Fibroblast of the aortic adventitia (primary cell): ENCODE measurements around the gene UBE2I. TPM values are rescaled to one million over a fixed set of nuclear protein-coding genes. Genes with fewer than 3 reads are reported as not detected.
A peak's percentile ranks its signal among the peaks of the same experiment; 100 is the strongest.

Experiments used
- DNase-seq: peaks from one replicate; pipeline ENCODE4 v3.0.0-alpha.2; 2010; ENCODE audit warnings: low read depth
- H3K4me3 ChIP-seq: 2 replicates; pipeline ENCODE4 v1.5.1; 2011; ENCODE audit warnings: low read depth, mild to moderate bottlenecking, control low read depth, low read length, moderate library complexity
- CTCF ChIP-seq: IDR thresholded peaks from 2 replicates; pipeline ENCODE4 v1.5.1; 2011; ENCODE audit warnings: mild to moderate bottlenecking, low read length, control low read depth, inconsistent platforms; ENCODE audit not compliant: insufficient read depth
- total RNA-seq: library from RNA; depleted of rRNA; stranded (reverse); fragments of >200 nt; gene quantifications from 2 replicates; pipeline ENCODE4 v1.2.3, GENCODE V29; 2012; ENCODE audit warnings: low replicate concordance

The UBE2I gene
- total RNA-seq, 1 donor = 70.3 TPM

DNA sequence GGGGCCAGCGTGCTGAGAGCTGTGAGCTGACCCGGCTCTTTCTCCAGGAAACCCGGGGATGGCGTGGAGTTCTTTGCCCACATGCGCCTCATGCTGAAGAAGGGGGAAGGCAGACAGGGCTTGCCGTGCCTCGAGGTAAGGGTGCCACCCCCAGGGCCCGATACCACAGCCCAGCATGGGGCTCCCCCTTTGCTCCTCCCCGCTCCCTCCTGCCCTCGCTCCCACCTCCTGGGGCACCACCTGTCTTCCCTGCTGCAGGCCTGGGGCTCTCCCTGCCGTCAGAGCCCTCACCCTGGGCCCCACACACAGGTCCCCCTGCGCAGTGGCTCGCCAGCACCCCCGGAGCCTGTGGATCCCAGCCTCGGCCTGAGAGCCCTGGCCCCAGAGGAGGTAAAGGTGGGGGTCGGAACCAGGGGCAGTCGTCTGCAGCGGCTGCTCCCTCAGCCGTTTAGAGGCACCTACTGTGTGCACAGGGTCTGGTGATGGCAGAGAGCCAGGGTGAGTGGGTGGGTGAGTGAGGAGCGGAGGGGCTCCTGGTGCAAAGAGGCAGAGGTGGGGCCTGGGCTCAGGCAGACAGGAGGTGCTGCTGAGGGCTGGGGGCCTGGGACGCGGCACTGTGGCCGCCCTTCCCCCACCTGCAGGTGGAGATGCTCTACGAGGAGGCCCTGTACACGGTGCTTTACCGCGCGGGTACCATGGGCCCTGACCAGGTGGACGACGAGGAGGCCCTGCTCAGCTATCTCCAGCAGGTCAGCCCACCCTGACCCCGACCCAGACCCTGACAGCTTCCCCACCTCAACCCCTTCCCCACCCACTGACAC, 29.6 kb downstream of the UBE2I start:
- no peak for TF ChIP-seq CTCF
- DNase-seq = no peak
- no peak overlapping the region for H3K4me3 ChIP-seq

DNA sequence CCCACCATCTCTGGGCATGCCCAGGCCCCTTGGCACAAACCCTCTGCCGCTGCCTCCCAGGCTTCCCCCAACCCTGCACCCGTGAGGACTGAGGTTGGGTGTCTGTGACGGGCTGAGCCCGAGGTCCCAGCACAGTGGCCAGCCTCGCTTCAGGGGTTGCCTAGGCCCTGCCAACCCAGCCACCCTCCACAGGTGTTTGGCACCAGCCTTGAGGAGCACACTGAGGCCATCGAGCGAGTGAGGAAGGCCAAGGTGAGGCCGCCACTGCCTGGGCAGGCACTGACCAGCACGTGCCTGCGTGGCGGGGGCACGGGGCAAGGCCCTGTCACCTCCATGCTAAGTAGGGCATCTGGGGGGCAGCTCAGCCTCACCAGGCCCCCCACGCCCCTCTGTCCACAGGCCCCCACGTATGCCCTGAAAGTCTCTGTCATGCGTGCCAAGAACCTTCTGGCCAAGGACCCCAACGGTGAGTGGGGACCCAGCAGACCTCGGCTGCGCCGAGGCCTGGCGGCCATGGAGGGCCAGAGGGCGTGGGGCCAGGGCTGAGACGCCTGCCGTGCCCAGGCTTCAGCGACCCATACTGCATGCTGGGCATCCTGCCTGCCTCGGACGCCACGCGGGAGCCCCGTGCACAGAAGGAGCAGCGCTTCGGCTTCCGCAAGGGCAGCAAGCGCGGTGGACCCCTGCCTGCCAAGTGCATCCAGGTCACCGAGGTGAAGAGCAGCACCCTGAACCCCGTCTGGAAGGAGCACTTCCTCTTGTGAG, 31.5 kb downstream of the UBE2I start:
- no peak overlapping the region for H3K4me3 ChIP-seq
- no peak for TF ChIP-seq CTCF
- DNase-seq = no peak

DNA sequence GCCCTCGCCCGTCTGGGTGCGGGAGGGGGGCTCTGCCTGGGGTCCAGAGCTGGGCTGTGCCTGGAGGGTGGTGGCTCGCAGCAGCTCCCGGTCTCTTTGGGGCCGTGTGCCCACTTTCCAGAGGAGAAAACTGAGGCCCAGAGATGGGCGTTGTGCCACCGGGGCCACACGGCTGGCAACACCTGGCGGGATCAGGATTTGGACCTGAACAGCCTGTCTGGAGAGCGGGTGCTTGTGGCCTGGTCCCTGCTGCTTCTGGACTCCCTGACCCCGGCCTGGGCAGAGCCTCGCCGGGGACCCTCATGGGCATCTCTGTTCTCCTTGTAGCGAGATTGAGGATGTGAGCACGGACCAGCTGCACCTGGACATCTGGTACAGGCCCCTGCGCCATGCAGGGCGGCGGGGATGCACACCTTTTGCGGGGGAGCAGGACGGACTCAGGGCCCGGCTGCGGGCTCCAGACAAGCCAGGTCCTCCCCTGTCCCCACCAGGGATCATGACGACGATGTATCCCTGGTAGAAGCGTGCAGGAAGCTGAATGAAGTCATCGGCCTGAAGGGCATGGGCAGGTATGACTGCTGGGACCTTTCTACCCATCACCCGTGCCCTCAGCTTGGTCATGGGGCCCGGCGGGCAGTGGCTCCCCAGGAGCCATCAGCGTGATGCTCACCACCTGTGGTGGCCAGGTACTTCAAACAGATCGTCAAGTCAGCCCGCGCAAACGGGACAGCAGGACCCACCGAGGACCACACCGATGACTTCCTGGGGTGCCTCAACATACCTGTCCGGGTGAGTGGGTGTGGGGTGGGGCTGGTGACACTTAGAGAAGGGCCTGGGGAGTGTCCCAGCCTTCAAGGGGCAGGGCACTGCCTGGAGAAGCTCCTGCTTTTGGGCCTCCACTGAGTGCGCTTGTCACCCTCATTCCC, 32.3 kb downstream of the UBE2I start:
- no peak for TF ChIP-seq CTCF
- H3K4me3 ChIP-seq = no peak overlapping the region
- no peak for DNase-seq

DNA sequence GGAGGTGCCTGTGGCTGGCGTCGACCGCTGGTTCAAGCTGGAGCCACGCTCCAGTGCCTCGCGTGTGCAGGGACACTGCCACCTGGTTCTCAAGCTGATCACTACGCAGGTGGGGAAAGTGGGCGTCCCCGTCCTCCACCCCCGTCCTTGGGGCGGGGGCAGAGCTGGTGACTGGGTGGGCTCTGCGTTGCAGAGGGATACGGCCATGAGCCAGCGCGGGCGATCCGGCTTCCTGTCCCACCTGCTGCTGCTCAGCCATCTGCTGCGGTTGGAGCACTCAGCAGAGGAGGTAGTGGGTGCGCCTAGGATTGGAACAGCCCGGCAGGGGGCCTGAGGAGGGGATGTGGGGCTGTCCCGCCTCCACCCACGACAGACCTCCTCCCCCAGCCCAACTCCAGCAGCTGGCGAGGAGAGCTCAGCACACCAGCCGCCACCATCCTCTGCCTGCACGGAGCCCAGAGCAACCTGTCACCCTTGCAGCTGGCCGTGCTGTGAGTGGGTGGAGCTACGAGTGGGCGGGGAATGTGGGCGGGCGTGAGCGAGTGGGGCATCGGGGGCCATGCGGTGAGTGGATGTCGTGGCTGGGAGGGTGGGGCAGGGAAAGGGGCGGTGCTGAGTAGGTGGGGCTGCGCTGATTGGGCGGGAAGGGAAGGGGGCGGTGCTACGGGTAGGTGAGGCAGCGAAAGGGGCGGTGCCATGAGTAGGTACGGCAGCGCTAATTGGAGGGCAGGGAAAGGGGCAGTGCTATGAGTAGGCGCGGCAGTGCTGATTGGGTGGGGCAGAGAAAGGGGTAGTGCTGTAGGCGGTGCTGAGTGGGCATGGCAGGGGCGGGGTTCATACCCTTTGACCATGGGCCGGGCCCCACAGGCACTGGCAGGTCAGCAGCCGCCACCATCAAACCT, 33.3 kb downstream of the UBE2I start:
- H3K4me3 ChIP-seq = no peak overlapping the region
- DNase-seq = peak; percentile 66
- no peak for TF ChIP-seq CTCF

- no peak for DNase-seq
- TF ChIP-seq CTCF = no peak
- H3K4me3 ChIP-seq = no peak overlapping the region
Measured at GRCh38 chr16:1343428-1344242, 34.2 kb downstream of the UBE2I start.
